Measurements from ENCODE around the gene CTDP1.

Gene CTDP1

GRCh38 chr18:79769698-79770500 is 90.3 kb downstream of the CTDP1 start:
- DNase-seq = no peak

GRCh38 chr18:79770501-79770815 is 90.9 kb downstream of the CTDP1 start:
- no peak for DNase-seq

- DNase-seq = no peak
These were observed 91.2 kb downstream of the CTDP1 start for GRCh38 chr18:79770826-79771225.

- DNase-seq = no peak
These were observed 92.0 kb downstream of the CTDP1 start for GRCh38 chr18:79771446-79772107.

- no peak for DNase-seq
These were observed 92.7 kb downstream of the CTDP1 start for GRCh38 chr18:79772108-79772864.

GRCh38 chr18:79772865-79773696 is 93.5 kb downstream of the CTDP1 start:
- no peak for DNase-seq

- no peak for DNase-seq
These were observed 94.5 kb downstream of the CTDP1 start for GRCh38 chr18:79774111-79774510.

- DNase-seq = no peak
These were observed 96.0 kb downstream of the CTDP1 start for GRCh38 chr18:79775441-79776221.

GRCh38 chr18:79776674-79777073 is 97.1 kb downstream of the CTDP1 start:
- no peak for DNase-seq

GRCh38 chr18:79778291-79778791 is 98.7 kb downstream of the CTDP1 start:
- no peak for DNase-seq

GRCh38 chr18:79779021-79779699 is 99.6 kb downstream of the CTDP1 start:
- no peak for DNase-seq

GRCh38 chr18:79779700-79780190 is 100.1 kb downstream of the CTDP1 start:
- no peak for DNase-seq

- no peak for DNase-seq
These were observed 100.9 kb downstream of the CTDP1 start for GRCh38 chr18:79780547-79780946.

GRCh38 chr18:79781331-79781941 is 101.8 kb downstream of the CTDP1 start:
- DNase-seq = no peak

GRCh38 chr18:79782566-79783308 is 103.1 kb downstream of the CTDP1 start:
- DNase-seq = no peak

- DNase-seq = no peak
These were observed 104.7 kb downstream of the CTDP1 start for GRCh38 chr18:79784071-79784913.

GRCh38 chr18:79784965-79785770 is 105.6 kb downstream of the CTDP1 start:
- no peak for DNase-seq

GRCh38 chr18:79785831-79786230 is 106.2 kb downstream of the CTDP1 start:
- no peak for DNase-seq
